GM18520 (cell line): Measurements from ENCODE around the gene HK3.

Experiments used
- ATAC-seq: cut with Tn5 transposase; IDR thresholded peaks from one replicate; pipeline ENCODE4 v1.9.1; 2021; ENCODE audit not compliant: unreplicated experiment

HK3 gene

GRCh38 chr5:176899296-176899891 lies at the start of gene HK3:
HK3 (minus strand) TSS chr5:176899346; CDS start chr5:176896159, 3,187 bp downstream.
- ATAC-seq = no peak

DNA sequence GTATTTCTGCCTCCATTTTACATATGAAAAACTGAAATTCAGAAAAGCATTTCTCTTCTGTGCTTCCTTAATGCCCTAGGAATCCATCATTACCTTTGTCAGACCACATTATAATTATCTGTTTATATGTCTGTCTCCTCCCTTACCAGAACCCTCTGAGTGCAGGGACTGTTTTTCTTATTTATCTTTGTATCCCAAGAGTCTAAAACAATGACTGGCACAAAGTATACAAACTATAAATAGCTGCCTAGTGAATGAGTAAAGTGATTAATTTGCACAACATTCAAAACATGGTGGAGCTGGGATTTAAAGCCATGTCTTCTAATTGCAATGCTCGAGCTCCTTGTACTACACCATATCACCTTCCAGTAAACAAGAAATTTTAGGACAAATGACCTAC lies 49.3 kb upstream of the HK3 start:
- ATAC-seq = no peak

DNA sequence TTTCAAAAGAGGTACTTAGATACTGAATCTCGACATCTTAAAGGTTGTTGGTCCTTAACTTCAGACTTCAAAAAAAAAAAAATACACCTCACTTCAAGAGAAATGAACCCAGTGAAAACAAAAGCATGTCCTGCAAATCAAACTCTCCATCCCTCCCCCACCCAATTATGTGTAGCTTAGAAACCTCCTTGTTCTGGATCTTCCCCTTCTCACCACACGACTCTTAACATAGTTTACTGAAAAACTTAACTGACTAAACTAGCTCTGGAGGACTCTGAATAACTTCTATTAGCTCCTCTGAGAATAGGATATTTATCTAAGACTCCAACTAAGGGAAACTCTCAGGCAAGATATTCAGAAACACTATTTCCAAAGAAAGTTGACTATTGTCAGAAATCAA lies 48.7 kb upstream of the HK3 start:
- ATAC-seq = no peak

DNA sequence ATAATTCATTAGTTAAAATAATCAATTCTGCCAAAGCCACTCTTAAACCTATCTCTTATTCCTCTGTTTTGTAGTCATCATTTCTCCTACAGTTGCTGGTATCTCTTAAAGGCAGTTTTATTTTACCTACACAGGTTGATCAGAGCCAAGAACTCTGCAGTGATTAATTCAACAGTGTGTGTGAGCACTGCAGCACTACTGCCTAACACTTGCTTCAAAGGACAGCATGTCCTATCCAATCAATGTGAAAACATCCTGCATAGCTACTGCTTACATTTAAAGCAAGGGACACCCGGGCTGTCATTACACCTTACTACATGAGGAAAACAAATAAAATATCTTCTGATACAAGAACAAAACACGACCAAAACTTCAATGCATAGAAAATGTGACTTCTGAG lies 45.1 kb upstream of the HK3 start:
- ATAC-seq = no peak

GRCh38 chr5:176943816-176944215 lies 44.7 kb upstream of the HK3 start:
- ATAC-seq = no peak

GRCh38 chr5:176941951-176942350 lies 42.8 kb upstream of the HK3 start:
- no peak for ATAC-seq

- no peak for ATAC-seq
These were observed 39.3 kb upstream of the HK3 start for GRCh38 chr5:176938472-176938871.

DNA sequence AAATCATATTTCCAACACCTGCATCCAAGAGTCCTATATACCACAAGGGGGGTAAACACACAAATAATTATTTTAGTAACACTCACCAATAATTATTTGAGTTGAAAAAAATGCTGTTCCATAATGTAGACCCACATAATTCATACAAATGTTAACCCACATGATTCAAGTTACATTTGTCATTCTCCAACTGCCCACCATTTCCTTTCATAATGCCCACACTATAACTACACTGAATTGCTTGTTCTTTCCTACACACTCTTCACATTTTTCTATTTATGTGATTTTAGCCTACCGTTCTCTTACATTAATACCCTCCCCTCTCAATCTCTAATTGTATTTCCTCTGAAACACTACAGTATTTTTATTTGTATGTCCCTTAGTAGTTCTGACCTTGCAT lies 35.9 kb upstream of the HK3 start:
- ATAC-seq = no peak

GRCh38 chr5:176934309-176934930 lies 35.3 kb upstream of the HK3 start:
- ATAC-seq = no peak

DNA sequence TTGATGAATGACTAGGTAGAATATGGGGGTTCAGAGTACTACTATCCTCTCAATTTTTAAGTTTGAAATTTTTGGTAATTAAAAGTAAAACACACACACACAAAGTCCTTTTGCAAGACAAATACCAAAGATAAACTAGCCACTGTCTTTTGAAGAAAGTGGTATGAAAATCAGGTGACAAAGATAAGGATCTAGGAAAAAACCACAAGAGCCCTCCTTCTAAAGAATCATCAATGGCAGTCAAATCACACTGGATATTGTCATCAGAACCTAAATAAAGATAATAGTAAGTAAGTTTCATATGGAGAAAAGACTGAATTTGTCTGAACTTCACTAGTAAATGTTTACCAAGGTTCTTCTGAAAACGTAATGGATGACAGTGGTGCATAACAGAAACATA lies 30.5 kb upstream of the HK3 start:
- no peak for ATAC-seq

DNA sequence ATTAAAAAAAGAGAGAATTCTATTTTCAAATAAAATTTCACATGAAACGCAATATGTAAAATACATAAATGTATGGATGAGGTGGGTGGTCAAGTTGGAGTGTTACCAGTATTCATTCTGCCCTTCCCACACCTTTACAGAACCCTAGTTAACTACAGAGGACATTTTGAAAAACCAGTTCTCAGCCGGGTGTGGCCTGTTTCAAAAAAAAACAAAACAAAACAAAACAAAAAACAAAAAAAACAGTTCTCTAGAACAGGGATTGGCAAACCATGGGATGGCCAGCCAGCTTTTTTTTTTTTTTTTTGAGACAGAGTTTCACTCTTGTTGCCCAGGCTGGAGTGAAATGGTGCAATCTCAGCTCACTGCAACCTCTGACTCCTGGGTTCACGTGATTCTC lies 28.4 kb upstream of the HK3 start:
- no peak for ATAC-seq

DNA sequence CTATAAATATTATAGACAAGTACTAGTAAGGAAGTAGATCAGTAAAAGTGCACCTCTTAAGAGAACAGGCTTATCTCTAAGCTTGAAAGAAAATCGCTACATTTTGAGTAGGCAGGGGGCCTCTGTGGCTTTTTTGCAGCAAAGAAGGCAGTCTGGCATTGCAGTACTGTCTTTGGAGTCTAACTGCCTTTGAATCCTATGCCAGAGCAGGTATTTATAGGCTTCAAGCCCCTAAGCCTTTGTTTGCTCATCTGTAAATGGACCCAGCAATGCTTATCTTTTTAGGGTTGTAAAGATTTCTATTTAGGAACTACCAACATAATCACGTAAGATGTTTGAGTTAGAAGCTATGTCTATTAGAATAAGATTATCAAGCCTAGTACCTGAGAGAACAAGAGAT lies 23.7 kb upstream of the HK3 start:
- no peak for ATAC-seq

- no peak for ATAC-seq
These were observed 22.6 kb upstream of the HK3 start for GRCh38 chr5:176921714-176922113.

DNA sequence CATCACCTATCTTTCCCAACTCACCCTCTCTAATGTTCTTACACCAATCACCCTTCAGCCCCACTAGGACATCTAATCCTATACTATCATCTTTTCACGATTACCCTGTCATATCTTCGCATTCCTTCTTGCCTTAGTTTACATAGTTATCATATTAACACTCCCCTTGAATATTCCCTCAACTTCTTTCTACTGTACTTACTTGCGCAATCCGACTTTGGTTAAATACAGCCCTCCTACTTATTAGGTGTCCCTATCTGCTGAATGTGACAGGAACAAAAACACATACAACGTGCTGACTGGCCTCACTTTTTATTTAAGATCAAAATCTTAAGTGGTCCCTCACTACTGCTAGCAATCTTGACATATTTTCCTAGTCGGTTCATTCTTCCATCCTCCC lies 19.5 kb upstream of the HK3 start:
- ATAC-seq = no peak

DNA sequence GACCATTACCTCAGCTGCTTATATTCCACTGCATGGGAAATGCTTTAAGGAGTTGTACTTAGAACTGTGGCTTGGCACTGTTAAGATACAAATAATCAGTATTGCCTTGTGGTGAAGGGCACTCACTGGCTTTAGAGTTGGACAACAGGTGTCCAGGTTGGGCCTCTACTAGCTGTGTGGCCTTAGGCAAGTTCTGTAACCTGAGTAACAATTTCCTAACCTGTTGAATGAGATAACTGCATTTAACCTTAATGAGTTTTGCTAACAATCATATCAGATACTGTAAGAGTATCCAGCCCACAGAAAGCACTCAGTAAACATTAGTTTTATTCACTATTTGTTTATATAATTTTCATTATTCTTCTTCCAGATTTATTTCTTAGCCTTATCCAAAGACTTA lies 17.2 kb upstream of the HK3 start:
- no peak for ATAC-seq

- no peak for ATAC-seq
These were observed 16.8 kb upstream of the HK3 start for GRCh38 chr5:176915906-176916305.

- ATAC-seq = no peak
These were observed 13.0 kb upstream of the HK3 start for GRCh38 chr5:176912115-176912514.

- ATAC-seq = no peak
These were observed 9.7 kb upstream of the HK3 start for GRCh38 chr5:176908675-176909368.

DNA sequence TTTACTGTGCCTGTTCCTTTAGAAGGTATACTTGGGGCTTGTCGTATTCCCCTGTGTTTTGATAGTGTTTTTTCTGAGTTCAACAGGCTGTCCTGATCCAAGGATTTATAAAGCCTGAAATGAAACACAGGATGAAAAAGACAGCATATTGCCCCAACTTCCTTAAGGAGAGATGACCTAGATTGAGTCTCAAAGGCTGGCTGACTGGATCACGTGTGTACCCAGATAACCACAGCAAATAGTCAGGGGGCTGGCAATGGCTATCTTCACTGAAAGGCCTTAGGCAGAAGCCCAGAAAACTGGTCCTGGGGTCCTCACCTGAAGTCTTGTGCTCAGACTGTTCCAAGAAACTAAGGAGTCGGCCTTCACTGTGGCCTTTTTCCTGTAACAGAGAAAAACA lies 7.7 kb upstream of the HK3 start:
- ATAC-seq = no peak

GRCh38 chr5:176906126-176906525 lies 7.0 kb upstream of the HK3 start:
- no peak for ATAC-seq

- no peak for ATAC-seq
These were observed 5.1 kb upstream of the HK3 start for GRCh38 chr5:176904276-176904675.

GRCh38 chr5:176902911-176903664 lies 3.9 kb upstream of the HK3 start:
- ATAC-seq = no peak
